Stomach (tissue), 9 donors: ENCODE data around the gene STPG4. TPM values are rescaled to one million over a fixed set of nuclear protein-coding genes. Genes with fewer than 3 reads are reported as not detected.

Source experiments
- DNase-seq, 2 donors: peaks; one replicate each; pipeline versions ENCODE4 v3.0.0 to v3.0.0-alpha.2; 2013 to 2019
- H3K27ac ChIP-seq, 5 donors: fragments of 200-600 bp in 4 of 5; sonication (generic) in 4 of 5; one replicate each; pipeline ENCODE4 v1.5.1; 2013 to 2019; ENCODE audit warnings: mild to moderate bottlenecking in 1 of 5, moderate library complexity in 1 of 5
- H3K27me3 ChIP-seq, 3 donors: fragments of 200-600 bp; sonication (generic); one replicate each; pipeline ENCODE4 v1.5.1; 2017 to 2019; ENCODE audit warnings: mixed run types in 1 of 3
- H3K36me3 ChIP-seq, 4 donors: fragments of 200-600 bp; sonication (generic); 1 replicate in 3 of 4; 2 replicates in 1 of 4; pipeline ENCODE4 v1.5.1; 2016 to 2019
- H3K4me1 ChIP-seq, 4 donors: fragments of 200-600 bp; sonication (generic); one replicate each; pipeline ENCODE4 v1.5.1; 2016 to 2019
- H3K4me3 ChIP-seq, 4 donors: fragments of 200-600 bp; sonication (generic) in 3 of 4; one replicate each; pipeline ENCODE4 v1.5.1; 2016 to 2019; ENCODE audit warnings: mild to moderate bottlenecking in 1 of 4
- H3K9me3 ChIP-seq, 4 donors: fragments of 200-600 bp; sonication (generic); one replicate each; pipeline ENCODE4 v1.5.1; 2016 to 2019
- CTCF ChIP-seq, 7 experiments: fragments of 450-650 bp in 4 of 7; fragments of 200-600 bp in 3 of 7; sonication (generic) in 3 of 7; IDR thresholded peaks; one replicate each; pipeline ENCODE4 v1.5.1; 2016 to 2019; ENCODE audit warnings: antibody characterized with exemption in 7 of 7, control low read depth in 2 of 7, mild to moderate bottlenecking in 1 of 7
- EP300 ChIP-seq: sonication (generic); formaldehyde crosslinking; IDR thresholded peaks from one replicate; pipeline ENCODE4 v1.6.1; 2017; ENCODE audit warnings: antibody characterized with exemption
- POLR2A ChIP-seq, 4 donors: fragments of 450-650 bp; IDR thresholded peaks; one replicate each; pipeline ENCODE4 v1.6.1; 2016; ENCODE audit warnings: antibody characterized with exemption in 4 of 4, control low read depth in 2 of 4, mild to moderate bottlenecking in 1 of 4, moderate library complexity in 1 of 4
- POLR2AphosphoS5 ChIP-seq, 3 donors: sonication (generic); formaldehyde crosslinking; IDR thresholded peaks; one replicate each; pipeline ENCODE4 v1.6.1; 2016; ENCODE audit warnings: antibody characterized with exemption in 3 of 3
- WGBS, 5 donors: extraction: QIAGEN DNeasy Blood & Tissue Kit in 3 of 5; methylation state at CpG; one replicate each; pipeline versions ENCODE4 v1.1.5 to v1.1.7; 2013 to 2018; 5-methylcytosine and 5-hydroxymethylcytosine counted together
- intact Hi-C: fragments of 100-400 bp; cut with DNase I; formaldehyde crosslinking; loops from one replicate; pipeline ENCODE4 v1.15.1; 2023; ENCODE audit warnings: low total_unique reads
- polyA plus RNA-seq, 3 donors: library from polyadenylated mRNA; stranded (reverse); fragments of 200-250 nt; gene quantifications; one replicate each; pipeline ENCODE4 v1.2.3, GENCODE V29; 2013
- total RNA-seq, 5 donors: library from RNA; depleted of rRNA; stranded (reverse); fragments of >200 nt; gene quantifications; one replicate each; pipeline versions ENCODE4 v1.1.0 to v1.2.3, GENCODE V29; 2014 to 2016
- donor health status: healthy with polysubstance abuse.
- donor health status: Bipolar disorder and iron deficiency.
- donor health status: healthy.

STPG4 gene
- total and polyA plus RNA-seq, 8 donors, result not detected

DNA sequence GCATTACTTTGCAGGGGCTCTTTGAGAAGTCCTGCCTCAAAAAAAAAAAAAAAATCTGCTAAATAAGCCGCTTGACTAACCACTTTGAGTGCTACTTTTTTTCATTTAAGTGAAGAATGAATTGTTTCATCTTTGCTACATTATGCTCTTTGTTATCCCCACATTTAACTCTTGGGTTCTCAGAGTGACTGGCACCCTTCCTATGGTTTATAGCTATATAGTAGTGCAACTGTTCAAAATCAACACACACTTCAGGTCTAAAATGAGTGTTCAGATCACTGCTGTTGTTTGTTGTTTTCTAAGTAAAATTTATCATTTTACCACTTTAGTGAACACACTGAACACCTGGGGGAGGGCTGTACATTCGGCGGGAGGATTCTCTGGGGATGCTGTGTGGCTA lies 13.6 kb downstream of the STPG4 start:
- intact Hi-C loops, result no loop called here
- peaks cover 3 to 35% (median 6%) of the 10 kb centered on the region in 4 donors for H3K36me3 ChIP-seq
- H3K4me3 ChIP-seq, result no peak overlapping the region
- DNase-seq, result no peak
- no peaks in the 10 kb centered on the region for H3K9me3 ChIP-seq
- H3K27me3 ChIP-seq, result no peaks in the 10 kb centered on the region
- H3K27ac ChIP-seq, result no peak overlapping the region
- TF ChIP-seq EP300 (no peak), POLR2A (IDR thresholded peaks at IDR 0.05) (no peak), POLR2AphosphoS5 (IDR thresholded peaks at IDR 0.05) (no peak), CTCF (IDR thresholded peaks at IDR 0.05) (no peak)
- WGBS, 5 donors, result 85 to 97% (median 92%) methylated on average over 3 of the region's 3 CpGs
- no peaks in the 10 kb centered on the region for H3K4me1 ChIP-seq

DNA sequence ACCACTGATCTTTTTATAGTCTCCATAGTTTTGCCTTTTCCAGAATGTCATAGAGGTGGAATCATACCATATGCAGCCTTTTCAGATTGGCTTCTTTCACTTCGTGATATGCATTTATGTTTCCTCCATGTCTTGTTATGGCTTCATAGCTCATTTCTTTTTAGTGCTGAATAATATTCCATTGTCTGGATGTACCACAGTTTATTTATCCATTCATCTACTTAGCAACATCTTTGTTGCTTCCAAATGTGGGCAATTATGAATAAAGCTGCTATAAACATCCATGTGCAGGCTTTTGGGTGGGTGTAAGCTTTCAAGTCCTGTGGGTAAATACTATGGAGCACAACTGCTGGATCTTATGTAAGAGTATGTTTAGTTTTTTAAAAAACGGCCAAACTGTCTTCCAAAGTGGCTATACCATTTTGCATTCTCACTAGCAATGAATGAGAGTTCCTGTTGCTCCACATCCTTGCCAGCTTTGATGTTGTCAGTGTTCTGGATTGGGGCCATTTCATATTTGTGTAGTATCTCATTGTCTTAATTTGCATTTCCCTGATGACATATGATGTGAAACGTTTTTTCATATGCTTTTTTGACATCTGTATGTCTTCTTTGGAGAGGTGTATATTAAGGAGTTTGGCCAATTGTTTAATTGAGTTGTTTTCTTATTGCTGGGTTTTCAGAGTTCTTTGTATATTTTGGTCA lies 20.6 kb downstream of the STPG4 start:
- TF ChIP-seq POLR2AphosphoS5 (IDR thresholded peaks at IDR 0.05) (no peak), CTCF (IDR thresholded peaks at IDR 0.05) (no peak), EP300 (no peak), POLR2A (IDR thresholded peaks at IDR 0.05) (no peak)
- Histone ChIP-seq H3K9me3 (peaks cover 0 to 8% (median 0%) of the 10 kb centered on the region in 4 donors), H3K4me1 (no peaks in the 10 kb centered on the region), H3K36me3 (no peaks in the 10 kb centered on the region), H3K27me3 (no peaks in the 10 kb centered on the region), H3K27ac (no peak overlapping the region), H3K4me3 (no peak overlapping the region)
- intact Hi-C loops, result no loop called here
- WGBS, 5 donors, result 74 to 83% (median 77%) methylated on average over 3 of the region's 3 CpGs
- DNase-seq, result no peak

DNA sequence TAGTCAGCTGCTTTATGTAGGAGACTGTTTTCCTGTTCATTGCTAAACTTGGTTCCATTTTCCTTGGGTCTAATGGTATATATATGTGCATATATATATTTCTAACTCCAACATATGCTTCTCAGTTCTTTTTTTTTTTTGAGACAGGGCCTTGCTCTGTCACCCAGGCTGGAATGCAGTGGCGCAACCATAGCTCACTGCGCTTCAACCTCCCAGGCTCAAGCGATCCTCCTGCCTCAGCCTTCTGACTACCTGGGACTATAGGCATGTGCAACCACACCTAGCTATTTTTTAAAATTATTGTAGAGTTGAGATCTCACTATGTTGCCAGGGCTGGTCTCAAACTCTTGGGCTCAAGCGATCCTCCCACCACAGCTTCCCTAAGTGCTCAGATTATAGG lies 22.1 kb downstream of the STPG4 start:
- 90 to 97% (median 96%) methylated on average over 4 of the region's 4 CpGs for WGBS, 5 donors
- H3K4me3 ChIP-seq, result no peak overlapping the region
- no peaks in the 10 kb centered on the region for H3K4me1 ChIP-seq
- H3K27me3 ChIP-seq, result no peaks in the 10 kb centered on the region
- H3K36me3 ChIP-seq, result no peaks in the 10 kb centered on the region
- intact Hi-C loops, result no loop called here
- no peak for DNase-seq
- no peak for TF ChIP-seq POLR2A (IDR thresholded peaks at IDR 0.05)
- TF ChIP-seq POLR2AphosphoS5 (IDR thresholded peaks at IDR 0.05), result no peak
- TF ChIP-seq CTCF (IDR thresholded peaks at IDR 0.05), result no peak
- no peak for TF ChIP-seq EP300
- peaks cover 0 to 8% (median 0%) of the 10 kb centered on the region in 4 donors for H3K9me3 ChIP-seq
- H3K27ac ChIP-seq, result no peak overlapping the region

DNA sequence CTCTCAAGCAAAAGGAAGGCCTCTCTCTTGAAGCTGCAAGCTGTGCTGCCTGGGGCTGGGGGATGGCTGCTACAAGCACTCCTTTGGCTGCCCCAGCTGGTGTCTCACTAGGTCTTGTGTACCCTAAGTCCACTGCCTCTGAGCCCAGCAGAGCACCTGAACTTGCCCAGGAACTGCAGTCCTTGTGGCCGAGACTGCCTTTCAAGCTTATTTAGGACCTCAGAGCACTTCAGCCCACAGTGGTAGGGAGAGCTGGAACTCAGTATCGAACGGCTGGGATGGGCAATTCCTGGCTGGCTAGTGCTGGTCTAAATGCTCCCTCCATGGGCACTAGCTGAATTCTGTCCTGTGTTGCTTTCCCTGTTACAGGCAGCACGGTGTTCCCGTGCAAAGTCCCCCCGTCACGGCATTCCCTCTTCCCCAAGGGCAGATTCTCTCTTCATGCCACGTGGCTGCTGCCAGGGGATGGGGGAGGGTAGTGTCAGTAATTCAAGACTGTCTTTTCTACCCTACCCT lies 25.9 kb downstream of the STPG4 start:
- TF ChIP-seq POLR2AphosphoS5 (IDR thresholded peaks at IDR 0.05), result no peak
- TF ChIP-seq CTCF (IDR thresholded peaks at IDR 0.05), result no peak
- no peak for TF ChIP-seq POLR2A (IDR thresholded peaks at IDR 0.05)
- TF ChIP-seq EP300, result no peak
- intact Hi-C loops, result no loop called here
- Histone ChIP-seq H3K36me3 (no peaks in the 10 kb centered on the region), H3K27me3 (no peaks in the 10 kb centered on the region), H3K27ac (no peak overlapping the region), H3K4me3 (no peak overlapping the region), H3K4me1 (no peaks in the 10 kb centered on the region), H3K9me3 (peaks cover 0 to 1% (median 0%) of the 10 kb centered on the region in 4 donors)
- 81 to 90% (median 84%) methylated on average over 7 to 8 of the region's 8 CpGs for WGBS, 5 donors
- DNase-seq, result no peak
